Stimulated activated memory B cell treated with anti-CD40 and anti-IgM and Interleukin-4, amounts not matched to agents 10 μg/mL and 1 μg/mL and 100 μg/mL, for 72 hours (primary cell): ENCODE measurements around the gene DNAJB4.
A peak's percentile ranks its signal among the peaks of the same experiment; 100 is the strongest.
"Not testable (repeated sequence)": the region's sequence is repeated elsewhere in the genome, so short reads cannot be mapped to it uniquely, and the experiment has no call there.

ENCODE experiments used
- ATAC-seq: fragments of 150-1000 bp; cut with Tn5 transposase; 2 replicates; pipeline ENCODE4 v1.10.0; 2021
- H3K27ac Mint-ChIP-seq: one replicate; pipeline ENCODE4 v1.8.0; 2022; ENCODE audit warnings: mild to moderate bottlenecking, mixed read lengths
- H3K27me3 Mint-ChIP-seq: one replicate; pipeline ENCODE4 v1.8.0; 2022; ENCODE audit warnings: mixed read lengths
- H3K36me3 Mint-ChIP-seq: one replicate; pipeline ENCODE4 v1.8.0; 2022; ENCODE audit warnings: mixed read lengths
- H3K4me1 Mint-ChIP-seq: one replicate; pipeline ENCODE4 v1.8.0; 2022; ENCODE audit warnings: mixed read lengths
- H3K4me3 Mint-ChIP-seq: one replicate; pipeline ENCODE4 v1.8.0; 2022; ENCODE audit warnings: mild to moderate bottlenecking, moderate library complexity, mixed read lengths
- H3K9me3 Mint-ChIP-seq: one replicate; pipeline ENCODE4 v1.8.0; 2022; ENCODE audit warnings: mixed read lengths

Gene DNAJB4

DNA sequence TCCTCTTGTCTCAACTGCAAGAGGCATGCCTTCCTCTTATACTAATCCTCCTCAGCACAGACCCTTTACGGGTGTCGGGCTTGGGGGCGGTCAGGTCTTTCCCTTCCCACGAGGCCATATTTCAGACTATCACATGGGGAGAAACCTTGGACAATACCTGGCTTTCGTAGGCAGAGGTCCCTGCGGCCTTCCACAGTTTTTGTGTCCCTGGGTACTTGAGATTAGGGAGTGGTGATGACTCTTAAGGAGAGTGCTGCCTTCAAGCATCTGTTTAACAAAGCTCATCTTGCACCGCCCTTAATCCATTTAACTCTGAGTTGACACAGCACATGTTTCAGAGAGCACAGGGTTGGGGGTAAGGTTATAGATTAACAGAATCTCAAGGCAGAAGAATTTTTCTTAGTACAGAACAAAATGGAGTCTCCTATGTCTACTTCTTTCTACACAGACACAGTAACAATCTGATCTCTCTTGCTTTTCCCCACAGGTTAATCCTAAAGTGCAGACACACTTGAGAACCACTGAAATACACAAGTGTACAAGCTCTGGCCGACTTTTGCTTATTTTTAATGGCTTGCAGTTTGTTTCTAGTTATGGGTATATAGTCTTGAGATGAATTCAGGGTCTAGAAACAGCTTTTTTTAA lies 21.3 kb upstream of the DNAJB4 start:
- not testable (repeated sequence) for H3K4me3 Mint-ChIP-seq, H3K27me3 Mint-ChIP-seq, H3K36me3 Mint-ChIP-seq, H3K9me3 Mint-ChIP-seq, ATAC-seq
- Mint-ChIP-seq H3K27ac (peak overlapping the region; percentile 58), H3K4me1 (peaks cover 31% of the 10 kb centered on the region)

DNA sequence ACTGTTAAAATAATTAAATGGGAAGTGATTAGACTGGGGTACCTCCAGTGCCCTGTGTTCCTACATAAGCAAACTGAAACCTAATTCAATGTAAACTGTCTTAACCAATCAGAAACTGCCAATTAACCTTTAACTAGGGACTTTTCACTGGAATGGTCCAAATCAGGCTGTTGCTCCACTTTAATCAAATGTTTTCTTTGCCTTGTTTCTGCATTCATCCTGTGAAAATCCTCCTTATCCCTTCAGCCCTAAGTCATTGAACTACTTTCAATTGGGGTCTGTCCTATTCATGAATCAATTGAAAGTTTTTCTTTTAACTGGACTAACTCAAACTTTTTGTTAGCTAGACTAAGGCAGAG lies 20.8 kb upstream of the DNAJB4 start:
- H3K4me3 Mint-ChIP-seq: no peak overlapping the region
- H3K36me3 Mint-ChIP-seq: peaks cover 15% of the 10 kb centered on the region
- H3K27ac Mint-ChIP-seq: peak overlapping the region; percentile 58
- no peak for ATAC-seq
- H3K4me1 Mint-ChIP-seq: peaks cover 36% of the 10 kb centered on the region
- no peaks in the 10 kb centered on the region for H3K9me3 Mint-ChIP-seq
- H3K27me3 Mint-ChIP-seq: no peaks in the 10 kb centered on the region

DNA sequence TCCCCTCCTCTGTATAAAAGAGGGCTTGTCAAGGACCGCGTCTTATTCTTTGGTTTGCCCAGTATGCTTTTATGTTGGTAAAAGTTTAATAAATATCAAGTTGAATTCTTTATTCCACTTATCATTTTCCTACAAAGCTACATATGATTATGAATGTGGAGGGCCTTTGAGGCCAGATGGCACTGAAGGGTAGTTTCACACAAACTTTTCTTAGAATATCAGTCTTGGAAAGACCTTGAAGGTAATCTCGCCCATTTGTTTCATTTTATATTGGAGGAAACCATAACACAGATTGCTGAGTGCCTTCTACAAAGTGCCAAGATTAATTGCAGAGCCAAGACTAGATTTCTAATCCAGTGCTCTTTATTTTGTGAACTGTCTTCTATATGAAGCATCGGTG lies 20.1 kb upstream of the DNAJB4 start:
- Mint-ChIP-seq H3K9me3 (no peaks in the 10 kb centered on the region), H3K27me3 (no peaks in the 10 kb centered on the region), H3K27ac (peak overlapping the region; percentile 58), H3K4me3 (no peak overlapping the region), H3K4me1 (peaks cover 42% of the 10 kb centered on the region), H3K36me3 (peaks cover 21% of the 10 kb centered on the region)
- ATAC-seq: no peak

DNA sequence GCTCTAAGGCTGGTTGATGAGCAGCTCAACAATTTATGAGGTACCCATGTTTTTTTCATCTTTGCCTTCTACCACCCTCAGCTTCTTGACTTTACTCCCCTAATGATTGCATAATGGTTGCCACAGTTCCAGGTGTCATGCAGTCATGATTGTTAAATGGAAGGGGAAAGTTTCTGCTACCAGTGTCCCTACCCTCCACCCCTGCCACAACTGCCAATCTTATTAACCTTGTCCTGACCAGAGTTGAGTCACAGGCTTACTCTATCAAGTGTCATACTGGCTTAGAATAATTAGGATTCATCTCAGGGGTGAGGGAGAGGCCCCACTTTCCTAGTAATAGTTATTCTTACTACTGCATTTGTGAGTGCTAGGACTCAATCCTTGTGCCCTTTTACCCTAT lies 17.9 kb upstream of the DNAJB4 start:
- Mint-ChIP-seq H3K27ac (no peak overlapping the region), H3K4me1 (peaks cover 36% of the 10 kb centered on the region), H3K36me3 (peaks cover 25% of the 10 kb centered on the region), H3K9me3 (no peaks in the 10 kb centered on the region), H3K4me3 (no peak overlapping the region), H3K27me3 (no peaks in the 10 kb centered on the region)
- ATAC-seq: no peak

DNA sequence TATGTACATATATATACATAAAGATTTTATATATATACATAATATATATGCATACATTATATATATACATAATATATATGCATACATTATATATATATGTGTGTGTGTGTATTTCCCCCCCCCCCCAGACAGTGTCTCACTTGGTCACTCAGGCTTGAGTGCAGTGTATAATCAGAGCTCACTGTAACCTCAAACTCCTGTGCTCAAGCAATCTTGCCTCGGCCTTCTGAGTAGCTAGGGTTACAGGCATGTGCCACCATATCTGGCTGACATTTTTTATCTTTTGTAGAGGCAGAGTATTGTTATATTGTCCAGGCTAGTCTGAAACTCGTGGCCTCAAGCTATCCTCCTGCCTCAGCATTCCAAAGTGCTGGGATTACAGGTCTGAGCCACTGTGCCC lies 16.8 kb upstream of the DNAJB4 start:
- H3K4me1 Mint-ChIP-seq: peaks cover 36% of the 10 kb centered on the region
- ATAC-seq: no peak
- peaks cover 25% of the 10 kb centered on the region for H3K36me3 Mint-ChIP-seq
- H3K9me3 Mint-ChIP-seq: no peaks in the 10 kb centered on the region
- H3K4me3 Mint-ChIP-seq: no peak overlapping the region
- H3K27me3 Mint-ChIP-seq: no peaks in the 10 kb centered on the region
- no peak overlapping the region for H3K27ac Mint-ChIP-seq

- Mint-ChIP-seq H3K4me3 (no peak overlapping the region), H3K27me3 (no peaks in the 10 kb centered on the region), H3K4me1 (peaks cover 30% of the 10 kb centered on the region), H3K36me3 (peaks cover 25% of the 10 kb centered on the region), H3K27ac (no peak overlapping the region), H3K9me3 (no peaks in the 10 kb centered on the region)
- ATAC-seq: no peak
Observed at GRCh38 chr1:77989744-77990143, 15.0 kb upstream of the DNAJB4 start.

DNA sequence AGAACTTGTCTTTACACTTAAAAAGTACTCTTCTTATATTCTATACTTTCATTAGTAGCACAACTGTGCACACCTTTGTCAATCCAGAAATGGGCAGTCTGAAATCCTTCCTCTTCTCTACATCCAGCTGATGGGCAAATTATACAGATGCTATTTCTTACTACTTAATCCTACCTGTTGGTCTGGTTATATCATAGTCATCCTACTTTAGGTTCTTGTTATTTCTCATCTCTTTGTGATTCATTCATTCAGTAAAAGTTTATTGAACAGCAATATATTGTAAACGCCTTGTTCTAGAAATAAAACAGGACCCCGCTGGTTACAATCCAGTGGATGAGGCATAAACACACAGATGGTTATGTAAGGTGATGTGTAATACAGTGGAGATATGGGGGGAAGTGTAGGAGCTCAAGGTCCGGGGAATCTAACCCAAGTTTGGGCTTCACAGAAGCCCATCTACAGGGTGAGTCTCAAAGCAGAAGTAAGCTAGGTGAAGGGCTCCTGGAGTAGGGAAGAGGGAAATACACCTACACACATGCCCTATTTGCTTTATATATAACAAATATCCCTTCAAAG lies 14.0 kb upstream of the DNAJB4 start:
- H3K9me3 Mint-ChIP-seq: no peaks in the 10 kb centered on the region
- peaks cover 30% of the 10 kb centered on the region for H3K4me1 Mint-ChIP-seq
- no peak overlapping the region for H3K4me3 Mint-ChIP-seq
- H3K36me3 Mint-ChIP-seq: peaks cover 25% of the 10 kb centered on the region
- no peak for ATAC-seq
- H3K27me3 Mint-ChIP-seq: no peaks in the 10 kb centered on the region
- no peak overlapping the region for H3K27ac Mint-ChIP-seq

DNA sequence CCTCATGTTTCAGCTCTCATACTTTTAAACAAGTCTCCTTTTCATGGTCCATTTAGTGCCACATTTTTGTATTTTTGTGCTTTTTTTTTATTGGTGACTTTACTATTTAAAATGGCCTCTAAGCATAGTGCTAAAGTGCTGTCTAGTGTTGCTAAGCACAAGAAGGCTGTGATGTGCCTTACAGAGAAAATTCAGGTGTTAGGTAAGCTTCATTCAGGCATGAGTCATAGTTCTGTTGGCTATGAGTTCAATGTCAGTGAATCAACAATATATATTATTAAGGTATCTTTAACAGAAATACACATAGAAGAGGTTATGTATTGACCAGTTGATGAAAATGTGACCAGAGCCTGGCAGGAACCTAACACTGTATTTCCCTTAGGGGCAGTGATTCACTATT lies 13.1 kb upstream of the DNAJB4 start:
- Mint-ChIP-seq H3K4me3 (no peak overlapping the region), H3K27me3 (no peaks in the 10 kb centered on the region), H3K36me3 (peaks cover 19% of the 10 kb centered on the region), H3K9me3 (no peaks in the 10 kb centered on the region), H3K4me1 (peaks cover 30% of the 10 kb centered on the region), H3K27ac (no peak overlapping the region)
- no peak for ATAC-seq

DNA sequence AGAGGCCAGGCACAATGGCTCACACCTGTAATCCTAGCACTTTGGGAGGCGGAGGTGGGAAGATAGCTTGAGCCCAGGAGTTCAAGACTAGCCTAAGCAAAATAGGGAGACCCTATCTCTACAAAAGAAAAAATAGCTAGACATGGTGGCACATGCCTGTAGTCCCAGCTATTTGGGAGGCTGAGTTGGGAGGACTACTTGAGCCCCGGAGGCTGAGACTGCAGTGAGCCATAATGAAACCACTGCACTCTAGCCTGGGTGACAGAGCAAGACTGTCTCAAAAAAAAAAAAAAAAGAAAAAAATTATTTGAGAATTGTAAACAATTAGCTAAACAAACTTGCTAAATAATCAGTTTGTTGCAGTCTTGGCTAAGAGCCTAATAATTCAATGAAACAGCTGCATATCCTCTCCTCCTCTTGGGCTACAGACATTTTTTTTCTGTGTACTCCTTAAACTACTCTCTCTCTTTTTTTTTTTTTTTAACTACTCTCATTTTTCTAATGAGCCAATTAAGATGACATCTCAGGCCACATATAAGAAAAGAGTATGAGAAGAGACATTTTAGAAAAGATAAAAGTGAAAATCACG lies 10.5 kb upstream of the DNAJB4 start:
- ATAC-seq: no peak
- Mint-ChIP-seq H3K9me3 (no peaks in the 10 kb centered on the region), H3K27ac (no peak overlapping the region), H3K4me1 (peaks cover 24% of the 10 kb centered on the region), H3K36me3 (peaks cover 18% of the 10 kb centered on the region), H3K4me3 (no peak overlapping the region), H3K27me3 (no peaks in the 10 kb centered on the region)

DNA sequence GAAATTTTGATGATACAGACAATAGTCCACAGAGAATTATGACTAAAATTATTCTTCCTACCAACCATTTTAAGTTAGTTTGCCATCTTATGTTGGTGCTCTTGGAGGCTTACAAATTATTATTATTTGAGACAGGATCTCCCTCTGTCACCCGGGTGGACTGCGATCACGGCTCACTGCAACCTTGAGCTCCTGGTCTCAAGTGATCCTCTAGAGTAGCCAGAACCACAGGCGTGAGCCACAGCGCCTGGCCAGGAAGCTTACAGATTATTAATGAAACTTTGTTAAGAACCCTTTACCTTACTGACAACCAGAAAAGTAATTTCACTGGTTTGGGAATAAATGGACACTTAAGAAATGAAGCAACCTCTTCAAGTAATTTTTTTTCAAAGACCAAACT lies 8.0 kb upstream of the DNAJB4 start:
- no peak overlapping the region for H3K4me3 Mint-ChIP-seq
- H3K27me3 Mint-ChIP-seq: no peaks in the 10 kb centered on the region
- H3K9me3 Mint-ChIP-seq: no peaks in the 10 kb centered on the region
- H3K4me1 Mint-ChIP-seq: peaks cover 7% of the 10 kb centered on the region
- no peak for ATAC-seq
- peaks cover 11% of the 10 kb centered on the region for H3K36me3 Mint-ChIP-seq
- no peak overlapping the region for H3K27ac Mint-ChIP-seq

GRCh38 chr1:78000536-78000935 lies 4.2 kb upstream of the DNAJB4 start:
- peaks cover 28% of the 10 kb centered on the region for H3K4me1 Mint-ChIP-seq
- H3K27ac Mint-ChIP-seq: peak overlapping the region; percentile 42
- not testable (repeated sequence) for H3K27me3 Mint-ChIP-seq, ATAC-seq, H3K9me3 Mint-ChIP-seq, H3K4me3 Mint-ChIP-seq
- H3K36me3 Mint-ChIP-seq: peaks cover 11% of the 10 kb centered on the region

GRCh38 chr1:78003070-78003746 lies 1.5 kb upstream of the DNAJB4 start:
- no peak overlapping the region for H3K4me3 Mint-ChIP-seq
- peaks cover under 1% of the 10 kb centered on the region for H3K36me3 Mint-ChIP-seq
- H3K4me1 Mint-ChIP-seq: peaks cover 42% of the 10 kb centered on the region
- H3K27ac Mint-ChIP-seq: peak overlapping the region; percentile 92
- no peaks in the 10 kb centered on the region for H3K27me3 Mint-ChIP-seq
- H3K9me3 Mint-ChIP-seq: no peaks in the 10 kb centered on the region
- ATAC-seq: no peak

DNA sequence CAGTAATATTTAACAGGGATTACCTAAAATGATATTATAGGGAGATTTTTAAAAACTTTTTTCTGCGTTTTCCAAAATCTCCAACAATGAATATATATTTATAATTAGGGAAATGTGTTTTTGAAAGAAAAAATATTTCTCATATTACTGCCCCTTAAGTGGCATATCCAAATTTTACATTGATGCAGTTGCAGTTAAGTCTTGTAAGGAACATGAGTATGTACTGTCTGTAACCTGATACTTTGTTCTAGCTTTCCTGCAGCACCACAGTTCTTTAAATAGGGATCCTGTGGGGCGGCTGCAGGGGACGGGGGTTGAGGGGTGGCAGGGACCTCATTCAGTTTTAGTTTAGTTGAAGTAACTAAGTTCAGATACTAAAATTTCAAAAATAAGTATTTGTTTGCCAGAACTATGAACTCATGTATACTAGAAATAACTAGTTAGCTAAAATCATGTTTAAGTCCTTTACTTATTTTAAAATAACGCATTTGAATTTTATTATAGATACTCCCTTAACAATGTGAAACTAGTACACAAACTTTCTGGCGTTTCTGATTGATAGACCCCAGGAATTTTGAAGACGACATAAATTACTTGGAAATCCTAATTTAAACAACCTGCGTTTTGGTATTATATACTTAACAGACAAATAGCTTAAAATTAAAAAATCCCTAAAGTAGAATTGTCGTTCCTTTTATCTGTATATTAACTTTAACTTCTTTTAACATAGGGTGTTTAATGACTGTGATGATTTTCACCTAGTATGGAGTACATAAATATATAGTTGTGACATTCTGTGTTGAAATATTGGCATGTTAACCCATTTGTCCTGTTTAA lies 639 bp upstream of the DNAJB4 start:
- H3K36me3 Mint-ChIP-seq: no peaks in the 10 kb centered on the region

GRCh38 chr1:78005448-78005722 lies 646 bp downstream of the DNAJB4 start:
- no peak for ATAC-seq
- peaks cover 47% of the 10 kb centered on the region for H3K4me1 Mint-ChIP-seq
- H3K36me3 Mint-ChIP-seq: no peaks in the 10 kb centered on the region
- peak overlapping the region; percentile 86 for H3K4me3 Mint-ChIP-seq
- no peaks in the 10 kb centered on the region for H3K9me3 Mint-ChIP-seq
- peak overlapping the region; percentile 92 for H3K27ac Mint-ChIP-seq
- no peaks in the 10 kb centered on the region for H3K27me3 Mint-ChIP-seq

More for the DNA sequence above, 639 bp upstream of the DNAJB4 start:
- no peaks in the 10 kb centered on the region for H3K27me3 Mint-ChIP-seq
- no peaks in the 10 kb centered on the region for H3K9me3 Mint-ChIP-seq
- H3K27ac Mint-ChIP-seq: peak overlapping the region; percentile 92
- peaks cover 43% of the 10 kb centered on the region for H3K4me1 Mint-ChIP-seq
- peak overlapping the region; percentile 86 for H3K4me3 Mint-ChIP-seq
- peak; percentile 83 for ATAC-seq

DNA sequence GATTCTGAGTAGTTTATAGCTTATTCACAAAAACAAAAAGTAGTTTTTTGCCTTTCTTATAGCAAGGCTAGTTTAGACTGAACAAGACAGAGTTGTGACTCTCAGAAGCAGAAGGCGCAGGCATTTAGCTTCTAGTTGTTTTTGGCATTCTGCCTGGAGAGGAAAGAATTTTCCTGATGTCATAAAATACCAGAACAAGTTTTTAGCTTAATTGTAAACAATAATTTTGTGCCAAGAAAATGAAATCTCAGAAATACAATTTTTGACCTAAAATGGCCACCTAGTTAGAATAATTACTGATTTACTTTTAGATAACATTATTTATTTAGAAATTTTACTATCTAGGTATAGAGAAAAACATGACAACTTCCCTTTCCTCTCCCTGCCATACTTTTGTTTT lies 1.0 kb downstream of the DNAJB4 start:
- no peak for ATAC-seq
- peak overlapping the region; percentile 86 for H3K4me3 Mint-ChIP-seq
- peaks cover 47% of the 10 kb centered on the region for H3K4me1 Mint-ChIP-seq
- H3K27ac Mint-ChIP-seq: peak overlapping the region; percentile 92
- no peaks in the 10 kb centered on the region for H3K36me3 Mint-ChIP-seq
- no peaks in the 10 kb centered on the region for H3K9me3 Mint-ChIP-seq
- no peaks in the 10 kb centered on the region for H3K27me3 Mint-ChIP-seq
